ENCODE results near the gene TKTL1. TPM values are rescaled to one million over a fixed set of nuclear protein-coding genes. Genes with fewer than 3 reads are reported as not detected.

TKTL1 gene
- total and polyA plus RNA-seq, 2 experiments from 2014 or later = not detected

GRCh38 chrX:154358829-154359228 is 63.2 kb downstream of the TKTL1 start:
- no peaks in the 10 kb centered on the region; the same call in 2 of the 3 replicates for H3K9me3 Mint-ChIP-seq
- H3K4me3 Mint-ChIP-seq = no peak overlapping the region
- Histone ChIP-seq H3K79me2 (replicated peaks; ENCODE audit: insufficient read depth) (peaks cover 6% of the 10 kb centered on the region; the same call in 1 of the 2 replicates), H3K4me1 (ENCODE audit: insufficient read depth) (no peaks in the 10 kb centered on the region), H3F3A (replicated peaks; ENCODE audit: low read depth) (no peaks in the 10 kb centered on the region), H4K20me1 (replicated peaks; ENCODE audit: insufficient read depth) (no peaks in the 10 kb centered on the region), H2AFZ (no peak overlapping the region), H3K4me2 (no peak overlapping the region), H3K9me2 (ENCODE audit: insufficient read depth) (no peaks in the 10 kb centered on the region), H3K27me3 (ENCODE audit: insufficient read depth) (no peaks in the 10 kb centered on the region), H3K36me3 (ENCODE audit: insufficient read depth) (peaks cover 25% of the 10 kb centered on the region), H3K27ac (ENCODE audit: low read depth) (no peak overlapping the region), H3K4me3 (no peak overlapping the region)
- peaks cover 75% of the 10 kb centered on the region for H3K36me3 Mint-ChIP-seq (ENCODE audit: low read depth)
- DNase-seq (ENCODE audit: low spot score) (no peak), ATAC-seq (no peak)
- H3K27me3 Mint-ChIP-seq (ENCODE audit: insufficient read depth, low read depth, poor library complexity) = peaks cover 7% of the 10 kb centered on the region
- TF ChIP-seq POLR2AphosphoS5 (IDR thresholded peaks at IDR 0.05; ENCODE audit: low read depth) (0 out of 2 replicates have a peak, but pooled peaks have one; percentile 5), ZNF331 (CRISPR knock-in tag; IDR thresholded peaks at IDR 0.05; ENCODE audit: low read depth) (no peak)
- H3K27ac Mint-ChIP-seq = no peak overlapping the region; the same call in 1 of the 2 replicates
- H3K4me1 Mint-ChIP-seq = no peaks in the 10 kb centered on the region; the same call in 2 of the 3 replicates

GRCh38 chrX:154359362-154360154 is 64.0 kb downstream of the TKTL1 start:
- Histone ChIP-seq H3F3A (replicated peaks; ENCODE audit: low read depth) (no peaks in the 10 kb centered on the region), H3K4me2 (no peak overlapping the region), H3K79me2 (replicated peaks; ENCODE audit: insufficient read depth) (peaks cover 6% of the 10 kb centered on the region; the same call in 1 of the 2 replicates), H4K20me1 (replicated peaks; ENCODE audit: insufficient read depth) (no peaks in the 10 kb centered on the region), H3K4me3 (no peak overlapping the region), H3K27ac (ENCODE audit: low read depth) (no peak overlapping the region), H3K9me2 (ENCODE audit: insufficient read depth) (no peaks in the 10 kb centered on the region), H3K36me3 (ENCODE audit: insufficient read depth) (peaks cover 20% of the 10 kb centered on the region), H3K4me1 (ENCODE audit: insufficient read depth) (no peaks in the 10 kb centered on the region), H2AFZ (no peak overlapping the region), H3K27me3 (ENCODE audit: insufficient read depth) (no peaks in the 10 kb centered on the region)
- Mint-ChIP-seq H3K4me1 (no peaks in the 10 kb centered on the region; the same call in 2 of the 3 replicates), H3K9me3 (no peaks in the 10 kb centered on the region; the same call in 2 of the 3 replicates), H3K36me3 (ENCODE audit: low read depth) (peaks cover 76% of the 10 kb centered on the region), H3K27ac (no peak overlapping the region), H3K4me3 (no peak overlapping the region), H3K27me3 (ENCODE audit: insufficient read depth, low read depth, poor library complexity) (peaks cover 8% of the 10 kb centered on the region)
- no peak for DNase-seq (ENCODE audit: low spot score)
- ATAC-seq = no peak
- TF ChIP-seq ZNF114 (CRISPR knock-in tag; IDR thresholded peaks at IDR 0.05) (no peak), NANOG (IDR thresholded peaks at IDR 0.05; ENCODE audit: borderline replicate concordance) (no peak), ETS1 (IDR thresholded peaks at IDR 0.05) (no peak), EZH2 (IDR thresholded peaks at IDR 0.05; ENCODE audit: low read depth, unreplicated experiment) (no peak), ZNF462 (CRISPR knock-in tag; IDR thresholded peaks at IDR 0.05) (no peak), JUNB (IDR thresholded peaks at IDR 0.05; ENCODE audit: unreplicated experiment) (no peak), POLR2AphosphoS5 (IDR thresholded peaks at IDR 0.05; ENCODE audit: low read depth) (no peak; the same call in 1 of the 2 replicates), ZNF331 (CRISPR knock-in tag; IDR thresholded peaks at IDR 0.05; ENCODE audit: low read depth) (no peak), REST (IDR thresholded peaks at IDR 0.05; ENCODE audit: unreplicated experiment) (no peak), STAT1 (IDR thresholded peaks at IDR 0.05; ENCODE audit: unreplicated experiment) (no peak)
